HCT116 (cell line): ENCODE data around the gene CAPN15.

Experiments used
- CBX3 ChIP-seq: IDR thresholded peaks from 2 replicates; pipeline ENCODE4 v1.6.1; 2012; ENCODE audit warnings: low read depth
- CEBPB ChIP-seq: IDR thresholded peaks from 2 replicates; pipeline ENCODE4 v1.6.1; 2012; ENCODE audit warnings: low read depth
- CTCF ChIP-seq, 3 experiments: fragments of 200-600 bp in 1 of 3; sonication (generic) in 1 of 3; IDR thresholded peaks in 2 of 3; conservative IDR thresholded peaks in 1 of 3; 2 replicates each; pipeline ENCODE4 v1.5.1; 2012 to 2017; ENCODE audit warnings: low read depth in 2 of 3, low read length in 2 of 3, antibody characterized with exemption in 1 of 3, borderline replicate concordance in 1 of 3, control low read depth in 1 of 3, mild to moderate bottlenecking in 1 of 3, mixed read lengths in 1 of 3, mixed run types in 1 of 3, moderate library complexity in 1 of 3; ENCODE audit not compliant: insufficient read depth in 1 of 3
- EZH2 ChIP-seq: fragments of 200-600 bp; sonication (generic); IDR thresholded peaks from 2 replicates; pipeline ENCODE4 v1.6.1; 2017; ENCODE audit warnings: antibody characterized with exemption, mixed run types
- JUND ChIP-seq: IDR thresholded peaks from 2 replicates; pipeline ENCODE4 v1.6.1; 2012
- POLR2A ChIP-seq: IDR thresholded peaks from 2 replicates; pipeline ENCODE4 v1.7.0; 2011; ENCODE audit warnings: borderline replicate concordance; ENCODE audit not compliant: insufficient read depth, insufficient read length; ENCODE audit errors: extremely low read depth
- SIN3A ChIP-seq: IDR thresholded peaks from 2 replicates; pipeline ENCODE4 v1.6.1; 2012; ENCODE audit warnings: low read depth
- SRF ChIP-seq: IDR thresholded peaks from 2 replicates; pipeline ENCODE4 v1.6.1; 2012; ENCODE audit warnings: low read depth
- TCF7L2 ChIP-seq: IDR thresholded peaks from 2 replicates; pipeline ENCODE4 v1.7.0; 2011; ENCODE audit warnings: borderline replicate concordance, inconsistent platforms; ENCODE audit not compliant: insufficient read depth, insufficient read length; ENCODE audit errors: extremely low read depth
- YY1 ChIP-seq: IDR thresholded peaks from 2 replicates; pipeline ENCODE4 v1.6.1; 2011; ENCODE audit warnings: low read length, low read depth, moderate library complexity, mild to moderate bottlenecking; ENCODE audit not compliant: insufficient replicate concordance; ENCODE audit errors: extremely low read depth
- ZBTB33 ChIP-seq: IDR thresholded peaks from 2 replicates; pipeline ENCODE4 v1.6.1; 2011; ENCODE audit warnings: mild to moderate bottlenecking, low read length, moderate library complexity; ENCODE audit not compliant: insufficient replicate concordance; ENCODE audit errors: extremely low read depth

- no peak for TF ChIP-seq JUND
- TF ChIP-seq CEBPB, result no peak
- TF ChIP-seq CTCF (IDR thresholded peaks at IDR 0.05 in 2 of 3, conservative IDR thresholded peaks at IDR 0.05 in 1 of 3; ENCODE audit: borderline replicate concordance in 1 of 3, insufficient read depth in 1 of 3, low read depth in 2 of 3, low read length in 2 of 3), result peak in 1 of 3 experiments; percentile 10; a peak in 1 of 6 replicates
- TF ChIP-seq CBX3, result no peak
- no peak for TF ChIP-seq TCF7L2
- TF ChIP-seq POLR2A, result no peak
- no peak for TF ChIP-seq ZBTB33
- TF ChIP-seq EZH2, result no peak
- TF ChIP-seq SRF, result no peak
- TF ChIP-seq SIN3A, result no peak
- no peak for TF ChIP-seq YY1
Measured at GRCh38 chr16:600781-601180, 73.3 kb downstream of the CAPN15 start.
